Tibial artery (tissue), 4 donors: ENCODE measurements around the gene STING1.

Experiments
- DNase-seq, 2 donors: peaks; one replicate each; pipeline ENCODE4 v3.0.0-alpha.2; 2019
- H3K27ac ChIP-seq, 2 donors: fragments of 200-600 bp; sonication (generic) in 1 of 2; 1 replicate in 1 of 2; 2 replicates in 1 of 2; pipeline ENCODE4 v1.5.1; 2018 to 2019; ENCODE audit warnings: mild to moderate bottlenecking in 1 of 2
- H3K27me3 ChIP-seq, 2 donors: fragments of 200-600 bp; sonication (generic) in 1 of 2; one replicate each; pipeline versions ENCODE4 v1.5.1 to v1.6.0; 2016 to 2019
- H3K36me3 ChIP-seq, 3 donors: fragments of 200-600 bp; sonication (generic) in 2 of 3; one replicate each; pipeline ENCODE4 v1.5.1; 2016 to 2019; ENCODE audit warnings: mild to moderate bottlenecking in 2 of 3
- H3K4me1 ChIP-seq, 4 donors: fragments of 200-600 bp; sonication (generic) in 2 of 4; 1 replicate in 3 of 4; 2 replicates in 1 of 4; pipeline ENCODE4 v1.5.1; 2016 to 2019
- H3K4me3 ChIP-seq, 2 donors: fragments of 200-600 bp; sonication (generic) in 1 of 2; 1 replicate in 1 of 2; 2 replicates in 1 of 2; pipeline ENCODE4 v1.5.1; 2018 to 2019; ENCODE audit warnings: mild to moderate bottlenecking in 2 of 2
- H3K9me3 ChIP-seq, 3 donors: fragments of 200-600 bp; sonication (generic) in 1 of 3; one replicate each; pipeline ENCODE4 v1.5.1; 2016 to 2019
- CTCF ChIP-seq, 2 experiments: fragments of 200-600 bp in 1 of 2; fragments of 450-650 bp in 1 of 2; IDR thresholded peaks; one replicate each; pipeline ENCODE4 v1.5.1; 2017 to 2019; ENCODE audit warnings: antibody characterized with exemption in 2 of 2, mild to moderate bottlenecking in 1 of 2, moderate library complexity in 1 of 2
- intact Hi-C: fragments of 100-400 bp; cut with DNase I; formaldehyde crosslinking; loops from one replicate; pipeline ENCODE4 v1.15.0; 2023; ENCODE audit warnings: low total_unique reads

STING1 gene

GRCh38 chr5:139524940-139525585 lies 42.5 kb upstream of the STING1 start:
- no peaks in the 10 kb centered on the region for H3K27me3 ChIP-seq
- no peaks in the 10 kb centered on the region for H3K4me1 ChIP-seq
- H3K36me3 ChIP-seq, result no peaks in the 10 kb centered on the region
- H3K9me3 ChIP-seq, result no peaks in the 10 kb centered on the region
- no peak overlapping the region for H3K4me3 ChIP-seq
- TF ChIP-seq CTCF (IDR thresholded peaks at IDR 0.05), result no peak
- intact Hi-C loops, result no loop called here
- no peak overlapping the region for H3K27ac ChIP-seq
- DNase-seq, result no peak

DNA sequence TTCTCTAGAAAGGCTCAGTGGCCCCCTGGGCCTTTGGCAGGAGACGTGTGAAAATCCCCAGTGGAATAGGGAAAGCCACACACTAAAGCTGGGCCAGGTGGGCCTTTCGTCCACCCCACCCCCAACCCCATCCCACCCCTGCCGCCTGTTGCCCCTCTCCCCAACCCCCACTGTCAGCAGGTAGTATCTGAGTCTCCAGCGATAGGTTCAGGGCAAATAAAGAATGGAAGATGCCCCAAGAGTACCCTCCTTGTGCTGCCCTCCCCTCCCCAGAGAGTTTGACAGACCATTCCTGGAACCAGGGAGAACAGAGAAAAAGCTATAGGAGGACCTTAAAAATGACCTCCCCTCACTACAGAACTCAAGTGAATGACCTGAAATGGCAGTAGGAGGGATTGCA lies 41.9 kb upstream of the STING1 start:
- H3K27ac ChIP-seq, result no peak overlapping the region
- H3K27me3 ChIP-seq, result no peaks in the 10 kb centered on the region
- intact Hi-C loops, result no loop called here
- no peaks in the 10 kb centered on the region for H3K4me1 ChIP-seq
- H3K4me3 ChIP-seq, result no peak overlapping the region
- no peaks in the 10 kb centered on the region for H3K36me3 ChIP-seq
- DNase-seq, result no peak
- TF ChIP-seq CTCF (IDR thresholded peaks at IDR 0.05), result no peak
- no peaks in the 10 kb centered on the region for H3K9me3 ChIP-seq

GRCh38 chr5:139523635-139524445 lies 41.3 kb upstream of the STING1 start:
- TF ChIP-seq CTCF (IDR thresholded peaks at IDR 0.05), result no peak

GRCh38 chr5:139517683-139518564 lies 35.4 kb upstream of the STING1 start:
- peak overlapping the region; percentile 77 for H3K27ac ChIP-seq
- peaks cover 0 to 9% (median 3%) of the 10 kb centered on the region in 4 donors for H3K4me1 ChIP-seq
- peak; percentile 95 to 98 for TF ChIP-seq CTCF (IDR thresholded peaks at IDR 0.05)
- H3K36me3 ChIP-seq, result no peaks in the 10 kb centered on the region
- no peaks in the 10 kb centered on the region for H3K27me3 ChIP-seq
- H3K9me3 ChIP-seq, result no peaks in the 10 kb centered on the region
- peak; percentile 89 to 94 for DNase-seq
- H3K4me3 ChIP-seq, result peak overlapping the region; percentile 52 to 59
- intact Hi-C loops, result no loop called here

More at GRCh38 chr5:139523635-139524445, 41.3 kb upstream of the STING1 start:
- DNase-seq, result no peak
- Histone ChIP-seq H3K27ac (no peak overlapping the region), H3K36me3 (no peaks in the 10 kb centered on the region), H3K9me3 (no peaks in the 10 kb centered on the region), H3K27me3 (no peaks in the 10 kb centered on the region), H3K4me3 (no peak overlapping the region), H3K4me1 (no peaks in the 10 kb centered on the region)
- intact Hi-C loops, result no loop called here

- Histone ChIP-seq H3K27me3 (no peaks in the 10 kb centered on the region), H3K9me3 (no peaks in the 10 kb centered on the region), H3K27ac (no peak overlapping the region), H3K4me3 (no peak overlapping the region), H3K36me3 (no peaks in the 10 kb centered on the region), H3K4me1 (peaks cover 0 to 9% (median 3%) of the 10 kb centered on the region in 4 donors)
- TF ChIP-seq CTCF (IDR thresholded peaks at IDR 0.05), result no peak
- intact Hi-C loops, result no loop called here
- DNase-seq, result no peak
Observed at GRCh38 chr5:139514486-139514856, 31.9 kb upstream of the STING1 start.
